ACC112 (cell line): Measurements from ENCODE around the gene C9orf40.

Experiments used
- H2AFZ ChIP-seq: fragments of 200-600 bp; sonication (generic); one replicate; pipeline ENCODE4 v1.6.0; 2017; ENCODE audit warnings: antibody characterized with exemption, low read length; ENCODE audit not compliant: unreplicated experiment
- H3K27ac ChIP-seq: fragments of 200-600 bp; sonication (generic); 2 replicates; pipeline ENCODE4 v1.5.1; 2014; ENCODE audit warnings: low read depth, mild to moderate bottlenecking, antibody characterized with exemption, low read length, moderate library complexity
- H3K27me3 ChIP-seq: fragments of 200-600 bp; sonication (generic); 2 replicates; pipeline ENCODE4 v1.6.1; 2014; ENCODE audit warnings: mild to moderate bottlenecking, antibody characterized with exemption, low read length, moderate library complexity, mixed read lengths; ENCODE audit not compliant: insufficient read depth
- H3K36me3 ChIP-seq: fragments of 200-600 bp; sonication (generic); 2 replicates; pipeline ENCODE4 v1.6.1; 2016; ENCODE audit warnings: mild to moderate bottlenecking, antibody characterized with exemption, low read length, moderate library complexity, mixed read lengths; ENCODE audit not compliant: insufficient read depth
- H3K4me1 ChIP-seq: fragments of 200-600 bp; sonication (generic); one replicate; pipeline ENCODE4 v1.6.1; 2016; ENCODE audit warnings: low read length, mixed read lengths; ENCODE audit not compliant: insufficient read depth, unreplicated experiment, control insufficient read depth
- H3K4me3 ChIP-seq: fragments of 200-600 bp; sonication (generic); 2 replicates; pipeline ENCODE4 v1.5.1; 2014; ENCODE audit warnings: mild to moderate bottlenecking, low read depth, low read length
- H3K79me2 ChIP-seq: fragments of 200-600 bp; sonication (generic); one replicate; pipeline ENCODE4 v1.6.0; 2016; ENCODE audit warnings: low read length; ENCODE audit not compliant: control insufficient read depth, unreplicated experiment, insufficient read depth

The C9orf40 gene, protein sequence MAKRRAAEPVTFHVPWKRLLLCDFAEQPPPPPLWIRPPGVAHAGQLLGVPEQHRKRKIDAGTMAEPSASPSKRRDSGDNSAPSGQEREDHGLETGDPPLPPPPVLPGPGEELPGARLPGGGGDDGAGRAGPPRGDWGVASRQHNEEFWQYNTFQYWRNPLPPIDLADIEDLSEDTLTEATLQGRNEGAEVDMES

DNA sequence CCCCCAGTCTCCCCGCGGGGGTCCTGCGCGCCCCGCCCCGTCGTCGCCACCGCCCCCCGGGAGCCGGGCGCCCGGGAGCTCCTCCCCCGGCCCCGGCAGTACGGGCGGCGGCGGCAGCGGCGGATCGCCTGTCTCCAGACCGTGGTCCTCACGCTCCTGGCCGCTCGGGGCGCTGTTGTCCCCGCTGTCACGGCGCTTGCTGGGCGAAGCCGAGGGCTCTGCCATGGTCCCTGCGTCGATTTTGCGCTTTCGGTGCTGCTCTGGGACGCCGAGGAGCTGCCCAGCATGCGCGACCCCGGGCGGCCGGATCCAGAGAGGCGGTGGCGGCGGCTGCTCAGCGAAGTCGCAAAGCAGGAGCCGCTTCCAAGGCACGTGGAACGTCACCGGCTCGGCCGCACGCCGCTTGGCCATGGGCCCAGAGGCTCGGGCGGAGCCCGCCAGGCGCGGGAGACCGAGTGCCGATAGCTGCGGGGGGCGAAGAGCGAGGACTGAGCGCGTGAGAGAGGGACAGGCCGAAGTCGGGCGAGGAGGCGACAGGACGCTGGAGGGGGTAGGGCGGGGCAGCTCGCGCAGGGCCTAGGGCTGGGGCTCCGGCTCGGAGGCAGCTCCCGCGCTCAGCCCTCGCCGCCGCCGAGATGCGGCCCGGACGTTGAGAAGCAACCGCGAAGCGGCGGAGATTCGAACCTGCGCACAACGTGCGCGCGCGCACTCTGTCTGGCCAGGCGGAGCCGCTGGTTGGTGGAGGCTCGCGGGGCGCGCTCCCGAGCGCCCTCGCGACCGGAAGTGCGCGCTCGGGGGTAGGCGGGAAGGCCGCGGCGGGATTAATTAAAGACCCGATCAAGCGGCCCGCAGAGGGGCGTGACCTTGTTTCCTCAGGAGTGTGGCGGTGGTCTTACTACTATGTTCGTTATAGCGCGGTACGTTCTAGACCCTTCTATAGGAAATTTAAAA is at the start of gene C9orf40:
Gene C9orf40 (minus strand): TSS at position 712 of the 951 bp plus-strand sequence. CDS start 301 bp downstream, at position 411.
- H2AFZ ChIP-seq: peak within 1 kb of the TSS; percentile 96
- peaks cover 13% of the 10 kb centered on the region for H3K4me1 ChIP-seq
- no peaks in the 10 kb centered on the region for H3K36me3 ChIP-seq
- no peaks in the 10 kb centered on the region for H3K27me3 ChIP-seq
- peak within 1 kb of the TSS; percentile 82 for H3K27ac ChIP-seq
- peaks cover 18% of the 10 kb centered on the region for H3K79me2 ChIP-seq
- peak within 1 kb of the TSS; percentile 93 for H3K4me3 ChIP-seq

DNA sequence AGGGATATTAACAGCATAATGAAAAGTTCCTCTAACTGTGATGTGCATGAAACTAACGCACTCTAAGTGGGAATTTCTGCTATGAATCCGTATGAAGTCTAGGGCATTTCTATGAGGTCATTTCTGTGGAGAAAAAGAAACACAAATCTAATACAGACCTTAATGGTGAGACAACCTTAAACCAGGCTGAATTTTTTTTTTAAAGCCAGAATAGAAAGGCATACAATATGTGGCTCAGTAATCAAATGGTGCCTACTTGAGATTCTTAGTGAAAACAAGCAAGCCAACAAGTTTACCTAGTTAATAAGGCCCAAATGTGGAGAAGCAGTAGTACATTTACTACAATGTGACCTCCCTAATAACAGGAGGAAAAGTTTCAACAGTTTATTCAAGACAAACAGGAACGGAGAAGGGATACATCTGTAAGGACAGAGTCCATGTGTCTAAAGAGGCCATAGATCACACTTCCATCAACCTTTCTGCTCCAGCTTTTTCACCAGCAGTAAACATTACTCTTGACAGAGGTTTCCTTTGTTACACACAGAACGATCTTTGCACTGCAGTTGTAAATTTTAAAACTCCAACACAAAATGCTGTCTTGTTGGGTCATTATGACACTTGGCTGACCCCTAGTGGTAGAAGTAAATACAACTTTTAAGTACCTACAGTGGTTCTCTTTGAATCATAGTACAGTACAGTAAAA is 49.2 kb upstream of the C9orf40 start:
- no peak overlapping the region for H3K4me3 ChIP-seq
- no peaks in the 10 kb centered on the region for H3K27me3 ChIP-seq
- no peak overlapping the region for H3K27ac ChIP-seq
- H3K4me1 ChIP-seq: no peaks in the 10 kb centered on the region
- no peaks in the 10 kb centered on the region for H3K36me3 ChIP-seq
- H2AFZ ChIP-seq: peak overlapping the region; percentile 77
- no peaks in the 10 kb centered on the region for H3K79me2 ChIP-seq

DNA sequence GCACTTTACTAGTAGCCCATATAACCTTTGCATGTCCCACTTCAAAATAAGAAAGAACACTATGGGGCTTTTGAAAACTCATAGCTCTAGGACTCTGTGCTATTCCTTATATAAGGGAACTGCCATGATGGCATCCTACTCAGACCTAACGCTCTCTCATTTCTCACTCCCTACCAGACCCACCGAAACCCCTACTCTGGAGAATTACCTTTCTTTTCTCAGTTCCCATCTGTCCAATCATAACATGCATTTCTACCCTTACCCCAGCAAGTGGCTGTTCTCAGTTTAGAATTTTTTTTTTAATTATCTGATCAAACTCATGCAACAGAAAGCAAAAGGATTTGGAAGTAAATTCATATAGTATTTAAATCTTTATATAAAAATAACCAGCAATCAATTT is 48.1 kb upstream of the C9orf40 start:
- Histone ChIP-seq H3K36me3 (peaks cover 3% of the 10 kb centered on the region; the same call in 1 of the 2 replicates), H3K27me3 (no peaks in the 10 kb centered on the region), H2AFZ (no peak overlapping the region), H3K79me2 (no peaks in the 10 kb centered on the region), H3K27ac (no peak overlapping the region), H3K4me3 (no peak overlapping the region), H3K4me1 (no peaks in the 10 kb centered on the region)

DNA sequence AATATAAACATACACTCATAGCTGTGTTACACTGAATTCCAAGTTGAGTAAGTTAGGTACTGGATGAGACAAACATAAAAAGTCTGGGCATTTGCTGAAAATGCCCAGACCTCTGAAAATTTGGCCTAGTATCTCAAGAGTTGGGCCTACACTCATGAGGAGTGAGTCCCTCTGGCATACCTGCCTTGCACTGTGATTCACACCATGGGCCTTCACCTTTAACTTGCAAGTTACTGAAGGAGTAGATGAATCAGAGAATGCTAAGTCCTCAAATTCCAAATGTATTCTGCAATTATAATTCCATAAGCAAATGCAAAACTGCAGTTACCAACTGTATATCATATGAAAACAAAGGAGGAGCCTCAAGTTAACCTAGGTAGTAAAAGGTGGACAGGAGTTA is 32.3 kb upstream of the C9orf40 start:
- H3K27me3 ChIP-seq: no peaks in the 10 kb centered on the region
- H3K27ac ChIP-seq: no peak overlapping the region
- no peaks in the 10 kb centered on the region for H3K36me3 ChIP-seq
- H3K4me1 ChIP-seq: no peaks in the 10 kb centered on the region
- H3K4me3 ChIP-seq: no peak overlapping the region
- H2AFZ ChIP-seq: no peak overlapping the region
- no peaks in the 10 kb centered on the region for H3K79me2 ChIP-seq

DNA sequence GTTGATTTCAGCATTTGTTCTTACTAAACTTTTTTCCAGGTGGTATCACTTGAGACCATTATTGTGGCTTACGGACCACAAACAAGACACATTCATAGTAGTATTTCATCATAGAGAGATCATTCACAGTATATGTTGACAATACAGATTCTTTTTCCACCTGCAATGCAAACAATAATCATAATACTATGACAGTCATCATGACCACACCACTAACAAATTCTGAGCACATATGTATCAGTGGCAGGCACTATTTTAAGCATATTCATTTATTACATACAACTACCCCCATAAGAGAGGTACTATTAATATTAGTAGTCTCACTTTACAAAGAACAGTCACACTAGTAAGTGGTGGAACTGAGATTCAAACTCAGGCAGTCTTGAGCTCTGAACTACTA is 31.0 kb upstream of the C9orf40 start:
- Histone ChIP-seq H2AFZ (no peak overlapping the region), H3K36me3 (no peaks in the 10 kb centered on the region), H3K27me3 (no peaks in the 10 kb centered on the region), H3K27ac (no peak overlapping the region), H3K79me2 (no peaks in the 10 kb centered on the region), H3K4me1 (no peaks in the 10 kb centered on the region), H3K4me3 (no peak overlapping the region)

DNA sequence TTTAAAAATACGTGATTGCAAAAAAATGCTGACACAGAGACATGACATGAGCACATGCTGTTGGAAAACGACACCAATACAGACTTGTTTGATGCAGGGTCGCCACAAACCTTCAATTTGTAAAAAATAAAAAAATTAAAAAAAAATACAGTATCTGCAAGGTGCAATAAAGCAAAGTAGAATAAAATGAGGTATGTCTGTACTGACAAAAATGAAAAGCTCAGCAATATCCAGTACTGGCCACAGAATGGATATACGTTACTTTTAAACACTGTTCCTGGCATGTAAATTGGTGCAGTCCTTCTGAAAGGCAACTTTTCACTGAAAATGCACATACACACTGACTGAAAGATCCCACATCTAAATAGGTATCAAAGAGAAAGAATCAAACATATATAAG is 27.1 kb upstream of the C9orf40 start:
- H3K4me1 ChIP-seq: no peaks in the 10 kb centered on the region
- H2AFZ ChIP-seq: no peak overlapping the region
- no peak overlapping the region for H3K4me3 ChIP-seq
- no peak overlapping the region for H3K27ac ChIP-seq
- H3K27me3 ChIP-seq: no peaks in the 10 kb centered on the region
- no peaks in the 10 kb centered on the region for H3K79me2 ChIP-seq
- H3K36me3 ChIP-seq: peaks cover 9% of the 10 kb centered on the region; the same call in 1 of the 2 replicates

DNA sequence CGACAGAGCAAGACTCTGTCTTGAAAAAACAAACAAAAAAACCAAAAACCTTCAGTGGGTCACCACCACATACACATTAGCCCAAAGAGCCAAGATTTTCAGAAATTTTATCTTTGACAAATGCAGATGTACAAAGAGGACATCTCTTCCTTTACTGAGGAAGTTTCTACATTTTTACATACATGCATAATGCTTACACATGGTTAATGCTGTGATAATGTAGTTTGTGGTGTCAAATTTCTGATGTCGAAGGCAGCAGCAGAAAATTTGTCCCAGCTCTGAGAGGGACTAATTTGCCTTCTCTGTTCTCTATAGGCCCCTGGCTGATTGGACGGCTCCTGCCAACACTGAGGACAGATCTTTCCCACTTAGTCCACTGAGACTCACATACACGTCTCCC is 24.6 kb upstream of the C9orf40 start:
- Histone ChIP-seq H3K36me3 (peaks cover 9% of the 10 kb centered on the region; the same call in 1 of the 2 replicates), H3K4me1 (no peaks in the 10 kb centered on the region), H3K4me3 (no peak overlapping the region), H2AFZ (no peak overlapping the region), H3K27me3 (no peaks in the 10 kb centered on the region), H3K79me2 (no peaks in the 10 kb centered on the region), H3K27ac (no peak overlapping the region)

DNA sequence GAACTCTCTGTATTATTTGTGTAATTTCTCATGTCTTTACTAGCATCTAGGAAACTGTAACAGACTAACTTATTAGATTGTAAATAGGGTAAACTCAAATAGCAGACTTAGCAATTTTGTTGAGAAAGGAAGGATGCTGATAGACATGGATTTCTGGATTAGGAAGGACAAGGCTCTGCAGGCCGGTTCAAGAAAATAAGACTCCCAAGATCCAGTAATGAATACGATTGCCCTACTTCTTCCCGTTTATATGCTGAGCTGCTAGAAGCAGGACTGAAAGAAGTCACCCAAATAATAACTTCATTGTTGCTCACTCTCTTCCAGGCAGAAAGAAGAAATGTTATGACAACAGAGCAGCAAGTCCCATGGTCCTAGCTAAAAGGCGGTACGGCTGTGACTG is 22.8 kb upstream of the C9orf40 start:
- Histone ChIP-seq H2AFZ (no peak overlapping the region), H3K27ac (no peak overlapping the region), H3K4me1 (no peaks in the 10 kb centered on the region), H3K79me2 (no peaks in the 10 kb centered on the region), H3K4me3 (no peak overlapping the region), H3K27me3 (no peaks in the 10 kb centered on the region), H3K36me3 (peaks cover 9% of the 10 kb centered on the region; the same call in 1 of the 2 replicates)

DNA sequence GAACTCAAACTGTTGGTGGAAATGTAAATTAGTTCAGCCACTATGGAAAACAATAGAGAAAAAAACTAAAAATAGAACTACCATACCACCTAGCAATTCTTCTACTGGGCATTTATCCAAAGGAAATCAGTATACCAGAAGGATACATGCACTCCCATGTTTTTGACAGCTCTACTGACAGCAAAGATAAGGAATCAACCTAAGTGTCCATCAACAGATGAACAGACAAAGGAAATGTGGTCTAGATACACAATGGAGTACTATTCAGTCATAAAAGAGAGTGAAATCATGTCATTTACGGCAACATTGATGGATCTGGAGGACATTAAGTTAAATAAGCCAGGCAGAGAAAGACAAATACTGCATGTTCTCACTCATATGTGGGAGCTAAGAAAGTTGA is 21.8 kb upstream of the C9orf40 start:
- no peaks in the 10 kb centered on the region for H3K79me2 ChIP-seq
- H3K4me1 ChIP-seq: no peaks in the 10 kb centered on the region
- no peaks in the 10 kb centered on the region for H3K27me3 ChIP-seq
- no peak overlapping the region for H3K27ac ChIP-seq
- H3K4me3 ChIP-seq: no peak overlapping the region
- H2AFZ ChIP-seq: no peak overlapping the region
- H3K36me3 ChIP-seq: peaks cover 9% of the 10 kb centered on the region; the same call in 1 of the 2 replicates

DNA sequence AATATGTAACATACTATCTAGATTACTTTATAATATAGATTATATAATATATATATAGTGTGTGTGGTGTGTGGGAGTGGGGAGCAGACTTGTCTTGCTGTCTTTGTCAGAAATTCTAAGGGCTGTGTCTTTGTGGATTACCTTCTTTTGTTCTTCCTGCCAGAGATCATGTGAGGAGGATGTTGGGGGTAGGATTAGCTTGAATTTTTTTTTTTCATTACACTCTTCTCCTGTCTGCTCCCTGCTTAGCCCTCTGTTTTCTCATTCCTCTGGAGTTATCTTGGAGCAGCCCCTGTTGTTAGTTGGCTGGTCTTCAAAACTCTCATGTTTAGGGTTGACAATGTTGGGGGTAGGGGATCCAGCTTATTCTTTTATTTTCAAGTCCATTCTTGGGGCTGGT is 21.0 kb upstream of the C9orf40 start:
- Histone ChIP-seq H3K4me3 (no peak overlapping the region), H3K79me2 (no peaks in the 10 kb centered on the region), H3K36me3 (peaks cover 9% of the 10 kb centered on the region; the same call in 1 of the 2 replicates), H3K27me3 (no peaks in the 10 kb centered on the region), H2AFZ (no peak overlapping the region), H3K27ac (no peak overlapping the region), H3K4me1 (no peaks in the 10 kb centered on the region)
